ENCODE data around the gene WNT7A.

DNA sequence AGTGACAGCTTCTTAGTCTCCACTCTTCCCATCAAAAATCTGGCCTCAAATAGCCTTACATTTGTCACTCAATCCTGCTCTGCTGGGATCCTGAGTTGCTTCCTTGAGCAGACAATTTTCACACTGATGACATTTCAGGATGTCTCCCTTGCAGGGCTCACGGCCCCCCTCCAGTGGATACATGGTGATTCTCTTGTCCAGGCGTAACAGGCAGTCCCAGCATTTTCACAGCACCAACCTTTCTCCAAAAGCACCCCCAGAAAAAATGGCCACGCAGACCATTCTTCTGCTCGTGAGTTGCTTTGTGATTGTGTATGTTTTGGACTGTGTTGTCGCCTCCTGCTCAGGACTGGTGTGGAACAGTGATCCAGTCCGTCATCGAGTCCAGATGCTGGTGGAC is 47.4 kb upstream of the WNT7A start:
- TF ChIP-seq POLR2AphosphoS5 (IDR thresholded peaks at IDR 0.05; ENCODE audit: low read depth, low read length) (no peak), POLR2A (IDR thresholded peaks at IDR 0.05; ENCODE audit: low read depth, low read length) (no peak), TAF1 (IDR thresholded peaks at IDR 0.05; ENCODE audit: low read depth, low read length) (no peak), POU2F2 (IDR thresholded peaks at IDR 0.05; ENCODE audit: low read depth, low read length) (no peak), PAX5 (IDR thresholded peaks at IDR 0.05; ENCODE audit: insufficient read depth, low read length, severe bottlenecking) (no peak), SPI1 (IDR thresholded peaks at IDR 0.05; ENCODE audit: low read depth, low read length) (no peak)
